H9 (cell line): ENCODE data around the gene PLEK2. TPM values are rescaled to one million over a fixed set of nuclear protein-coding genes. Genes with fewer than 3 reads are reported as not detected.
A peak's percentile ranks its signal among the peaks of the same experiment; 100 is the strongest.

Experiments
- DNase-seq: peaks from one replicate; pipeline ENCODE4 v3.0.0-alpha.2; 2017
- H2AFZ ChIP-seq: one replicate; pipeline ENCODE4 v1.6.1; 2013; ENCODE audit warnings: mild to moderate bottlenecking, low read length, control low read depth, moderate library complexity
- H2AK5ac ChIP-seq: 2 replicates; pipeline ENCODE4 v1.6.1; 2013; ENCODE audit warnings: low read length, control low read depth, mixed read lengths; ENCODE audit not compliant: insufficient read length
- H2BK120ac ChIP-seq: one replicate; pipeline ENCODE4 v1.6.1; 2013; ENCODE audit warnings: low read depth, mild to moderate bottlenecking, low read length, control low read depth, inconsistent platforms; ENCODE audit not compliant: poor library complexity, severe bottlenecking
- H2BK12ac ChIP-seq: 2 replicates; pipeline ENCODE4 v1.6.1; 2013; ENCODE audit warnings: low read length, control low read depth, mixed read lengths, low read depth; ENCODE audit not compliant: insufficient read length
- H2BK15ac ChIP-seq: 2 replicates; pipeline ENCODE4 v1.6.1; 2013; ENCODE audit warnings: low read depth, low read length, control low read depth
- H2BK20ac ChIP-seq: one replicate; pipeline ENCODE4 v1.6.1; 2013; ENCODE audit warnings: low read depth, mild to moderate bottlenecking, low read length, control low read depth, inconsistent platforms; ENCODE audit not compliant: poor library complexity, severe bottlenecking
- H2BK5ac ChIP-seq: 2 replicates; pipeline ENCODE4 v1.6.1; 2013; ENCODE audit warnings: low read length, control low read depth, mixed read lengths; ENCODE audit not compliant: insufficient read length
- H3K14ac ChIP-seq: 2 replicates; pipeline ENCODE4 v1.6.1; 2013; ENCODE audit warnings: low read length, control low read depth; ENCODE audit not compliant: insufficient read depth
- H3K18ac ChIP-seq: 2 replicates; pipeline ENCODE4 v1.6.1; 2013; ENCODE audit warnings: low read depth, mild to moderate bottlenecking, mixed read lengths, low read length, control low read depth; ENCODE audit not compliant: insufficient read length
- H3K23ac ChIP-seq: 2 replicates; pipeline ENCODE4 v1.6.1; 2013; ENCODE audit warnings: low read length, control low read depth, mixed read lengths, low read depth; ENCODE audit not compliant: insufficient read length
- H3K23me2 ChIP-seq: 2 replicates; pipeline ENCODE4 v1.6.1; 2013; ENCODE audit warnings: low read depth, mild to moderate bottlenecking, mixed read lengths, low read length, control low read depth; ENCODE audit not compliant: insufficient read length, poor library complexity, severe bottlenecking
- H3K27ac ChIP-seq: 2 replicates; pipeline ENCODE4 v1.5.1; 2013; ENCODE audit warnings: low read length, control low read depth, mixed read lengths, low read depth; ENCODE audit not compliant: insufficient read length
- H3K27me3 ChIP-seq: 2 replicates; pipeline ENCODE4 v1.6.1; 2013; ENCODE audit warnings: low read length, control low read depth, inconsistent platforms; ENCODE audit not compliant: insufficient read depth
- H3K4ac ChIP-seq: 2 replicates; pipeline ENCODE4 v1.6.1; 2013; ENCODE audit warnings: low read depth, mild to moderate bottlenecking, control low read depth, inconsistent platforms, low read length, moderate library complexity
- H3K4me1 ChIP-seq: 2 replicates; pipeline ENCODE4 v1.6.1; 2013; ENCODE audit warnings: low read length, control low read depth, inconsistent platforms; ENCODE audit not compliant: insufficient read depth
- H3K4me2 ChIP-seq: 2 replicates; pipeline ENCODE4 v1.6.1; 2013; ENCODE audit warnings: low read length, control low read depth, mixed read lengths; ENCODE audit not compliant: insufficient read length, insufficient read depth
- H3K56ac ChIP-seq: 2 replicates; pipeline ENCODE4 v1.6.1; 2013; ENCODE audit warnings: low read depth, mild to moderate bottlenecking, mixed read lengths, low read length, control low read depth; ENCODE audit not compliant: insufficient read length
- H3K79me1 ChIP-seq: 2 replicates; pipeline ENCODE4 v1.6.1; 2013; ENCODE audit warnings: low read depth, mild to moderate bottlenecking, moderate library complexity, low read length, control low read depth, inconsistent platforms; ENCODE audit not compliant: insufficient read depth, poor library complexity, severe bottlenecking
- H3K79me2 ChIP-seq: 2 replicates; pipeline ENCODE4 v1.6.1; 2013; ENCODE audit warnings: low read length, control low read depth, inconsistent platforms; ENCODE audit not compliant: insufficient read depth
- H3K9ac ChIP-seq: 2 replicates; pipeline ENCODE4 v1.6.1; 2013; ENCODE audit warnings: low read length, control low read depth, mixed read lengths; ENCODE audit not compliant: insufficient read length; ENCODE audit errors: extremely low read depth
- H3K9me3 ChIP-seq: one replicate; pipeline ENCODE4 v1.6.1; 2013; ENCODE audit warnings: low read depth, low read length, inconsistent platforms; ENCODE audit not compliant: control insufficient read depth
- H3T11ph ChIP-seq: one replicate; pipeline ENCODE4 v1.6.1; 2013; ENCODE audit warnings: mild to moderate bottlenecking, low read length, control low read depth, inconsistent platforms
- H4K20me1 ChIP-seq: one replicate; pipeline ENCODE4 v1.6.1; 2013; ENCODE audit not compliant: control insufficient read depth, insufficient read length, insufficient read depth
- H4K5ac ChIP-seq: 2 replicates; pipeline ENCODE4 v1.6.1; 2013; ENCODE audit warnings: low read depth, mild to moderate bottlenecking, mixed read lengths, low read length, control low read depth; ENCODE audit not compliant: insufficient read length
- H4K8ac ChIP-seq: replicated peaks from 2 replicates; pipeline ENCODE4 v1.6.1; 2013; ENCODE audit warnings: low read length, control low read depth, mixed read lengths, low read depth; ENCODE audit not compliant: insufficient read length
- H4K91ac ChIP-seq: 2 replicates; pipeline ENCODE4 v1.6.1; 2013; ENCODE audit warnings: low read depth, mild to moderate bottlenecking, moderate library complexity, mixed read lengths, low read length, control low read depth; ENCODE audit not compliant: insufficient read length
- H3K27ac Mint-ChIP-seq, 3 experiments: 2 replicates in 2 of 3; 3 replicates in 1 of 3; pipeline ENCODE4 v1.8.0; 2020 to 2021; ENCODE audit warnings: mixed read lengths in 3 of 3, mild to moderate bottlenecking in 1 of 3, moderate library complexity in 1 of 3
- H3K27me3 Mint-ChIP-seq: 2 replicates; pipeline ENCODE4 v1.8.0; 2021; ENCODE audit warnings: low read depth, mild to moderate bottlenecking, moderate library complexity, mixed read lengths
- H3K36me3 Mint-ChIP-seq, 3 experiments: 2 replicates in 2 of 3; 3 replicates in 1 of 3; pipeline ENCODE4 v1.8.0; 2020 to 2021; ENCODE audit warnings: low read depth in 3 of 3, mixed read lengths in 3 of 3; ENCODE audit not compliant: insufficient read depth in 1 of 3
- H3K4me1 Mint-ChIP-seq, 2 experiments: 2 replicates each; pipeline ENCODE4 v1.8.0; 2020; ENCODE audit warnings: mixed read lengths in 2 of 2
- H3K4me3 Mint-ChIP-seq, 2 experiments: 2 replicates in 1 of 2; 3 replicates in 1 of 2; pipeline ENCODE4 v1.8.0; 2020 to 2021; ENCODE audit warnings: mild to moderate bottlenecking in 2 of 2, mixed read lengths in 2 of 2, moderate library complexity in 1 of 2
- H3K9me3 Mint-ChIP-seq, 2 experiments: 2 replicates in 1 of 2; 3 replicates in 1 of 2; pipeline ENCODE4 v1.8.0; 2020; ENCODE audit warnings: mild to moderate bottlenecking in 2 of 2, mixed read lengths in 2 of 2, moderate library complexity in 1 of 2
- WGBS: extraction: QIAGEN DNeasy Blood & Tissue Kit; methylation state at CpG from one replicate; pipeline ENCODE4 v1.1.7; 2013; ENCODE audit warnings: missing lambda C conversion rate, low lambda C conversion rate, mixed read lengths; ENCODE audit not compliant: insufficient read length; ENCODE audit errors: extremely low coverage; 5-methylcytosine and 5-hydroxymethylcytosine counted together
- total RNA-seq: library from RNA; stranded (reverse); gene quantifications from 2 replicates; pipeline ENCODE4 v1.2.1, GENCODE V29; 2021
- TF ChIP-seq, protein P1 (sequence below): fragments of 200-600 bp; sonication (generic); conservative IDR thresholded peaks from 3 replicates; pipeline ENCODE4 v1.8.0; 2021; ENCODE audit warnings: antibody characterized with exemption, mild to moderate bottlenecking

PLEK2 gene
- total RNA-seq, 1 experiment from 2014 or later, result not detected

DNA sequence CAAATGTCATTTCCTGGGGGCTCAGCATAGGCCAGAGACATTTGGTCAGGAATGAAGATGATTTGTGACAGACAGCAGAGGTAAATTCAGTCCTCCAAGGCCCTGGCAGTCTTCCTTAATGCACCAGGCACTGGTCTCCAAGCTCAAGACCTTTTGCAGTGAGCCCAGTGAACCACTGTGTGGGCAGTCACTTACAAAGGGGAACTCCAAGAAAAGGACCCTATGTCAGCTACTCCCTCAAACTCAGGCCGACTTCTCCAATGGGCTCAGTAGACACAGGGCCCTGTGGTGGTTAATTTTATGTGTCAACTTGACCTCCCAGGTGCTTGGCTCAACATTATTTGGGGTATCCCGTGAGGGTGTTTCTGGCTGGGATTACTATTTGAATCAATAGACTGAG, 29.3 kb upstream of the PLEK2 start:
- Mint-ChIP-seq H3K27ac (peak overlapping the region in 1 of 3 experiments; percentile 81; a peak in 1 of 7 replicates), H3K36me3 (no peaks in the 10 kb centered on the region), H3K4me3 (no peak overlapping the region), H3K4me1 (peaks cover 28 to 31% of the 10 kb centered on the region in 2 experiments), H3K9me3 (no peaks in the 10 kb centered on the region), H3K27me3 (peaks cover 1% of the 10 kb centered on the region)
- no peaks in the 10 kb centered on the region for H3K23me2 ChIP-seq
- WGBS, result no CpG with 5 or more reads among the region's 2 CpGs
- H2AK5ac ChIP-seq, result no peak overlapping the region
- no peak overlapping the region for H4K5ac ChIP-seq
- no peak overlapping the region for H3K23ac ChIP-seq
- no peak overlapping the region for H3K9ac ChIP-seq
- DNase-seq, result no peak
- no peaks in the 10 kb centered on the region for H3K79me1 ChIP-seq
- no peak overlapping the region for H3K56ac ChIP-seq
- no peaks in the 10 kb centered on the region for H4K20me1 ChIP-seq
- H2AFZ ChIP-seq, result no peak overlapping the region
- no peak overlapping the region for H3K14ac ChIP-seq
- H3T11ph ChIP-seq, result no peak overlapping the region
- H2BK5ac ChIP-seq, result no peak overlapping the region
- no peak overlapping the region for H2BK20ac ChIP-seq
- H3K4me1 ChIP-seq, result peaks cover 11% of the 10 kb centered on the region
- H4K91ac ChIP-seq, result no peak overlapping the region
- no peak overlapping the region for H3K4me2 ChIP-seq
- no peak overlapping the region for H4K8ac ChIP-seq
- TF ChIP-seq, protein P1, sequence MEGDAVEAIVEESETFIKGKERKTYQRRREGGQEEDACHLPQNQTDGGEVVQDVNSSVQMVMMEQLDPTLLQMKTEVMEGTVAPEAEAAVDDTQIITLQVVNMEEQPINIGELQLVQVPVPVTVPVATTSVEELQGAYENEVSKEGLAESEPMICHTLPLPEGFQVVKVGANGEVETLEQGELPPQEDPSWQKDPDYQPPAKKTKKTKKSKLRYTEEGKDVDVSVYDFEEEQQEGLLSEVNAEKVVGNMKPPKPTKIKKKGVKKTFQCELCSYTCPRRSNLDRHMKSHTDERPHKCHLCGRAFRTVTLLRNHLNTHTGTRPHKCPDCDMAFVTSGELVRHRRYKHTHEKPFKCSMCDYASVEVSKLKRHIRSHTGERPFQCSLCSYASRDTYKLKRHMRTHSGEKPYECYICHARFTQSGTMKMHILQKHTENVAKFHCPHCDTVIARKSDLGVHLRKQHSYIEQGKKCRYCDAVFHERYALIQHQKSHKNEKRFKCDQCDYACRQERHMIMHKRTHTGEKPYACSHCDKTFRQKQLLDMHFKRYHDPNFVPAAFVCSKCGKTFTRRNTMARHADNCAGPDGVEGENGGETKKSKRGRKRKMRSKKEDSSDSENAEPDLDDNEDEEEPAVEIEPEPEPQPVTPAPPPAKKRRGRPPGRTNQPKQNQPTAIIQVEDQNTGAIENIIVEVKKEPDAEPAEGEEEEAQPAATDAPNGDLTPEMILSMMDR, result no peak
- H3K18ac ChIP-seq, result no peak overlapping the region
- no peak overlapping the region for H2BK12ac ChIP-seq
- no peaks in the 10 kb centered on the region for H3K79me2 ChIP-seq
- no peak overlapping the region for H3K4ac ChIP-seq
- no peak overlapping the region for H3K27ac ChIP-seq
- H3K9me3 ChIP-seq, result no peaks in the 10 kb centered on the region
- no peak overlapping the region for H2BK120ac ChIP-seq
- no peak overlapping the region for H2BK15ac ChIP-seq
- H3K27me3 ChIP-seq, result no peaks in the 10 kb centered on the region
